ENCODE data around the gene GPX4. TPM values are rescaled to one million over a fixed set of nuclear protein-coding genes. Genes with fewer than 3 reads are reported as not detected.
A peak's percentile ranks its signal among the peaks of the same experiment; 100 is the strongest.

The GPX4 gene
- total RNA-seq, 1 experiment from 2014 or later, result 355 TPM

GRCh38 chr19:1136201-1136600 is 32.4 kb downstream of the GPX4 start:
- no peaks in the 10 kb centered on the region for H3K9me3 Mint-ChIP-seq
- no peaks in the 10 kb centered on the region; the same call in 1 of the 2 replicates for H3K79me2 ChIP-seq (ENCODE audit: insufficient read depth, low read length)

More at GRCh38 chr19:1136201-1136600, 32.4 kb downstream of the GPX4 start:
- no peak overlapping the region for H3K4ac ChIP-seq (ENCODE audit: low read depth, low read length)
- H3K9ac ChIP-seq (ENCODE audit: extremely low read depth, insufficient read length, low read length), result no peak overlapping the region
- H2BK15ac ChIP-seq (ENCODE audit: low read depth, low read length), result no peak overlapping the region
- H3K23ac ChIP-seq (ENCODE audit: insufficient read length, low read depth, low read length), result no peak overlapping the region
- H4K91ac ChIP-seq (ENCODE audit: insufficient read length, low read depth, low read length), result no peak overlapping the region
- H4K20me1 ChIP-seq (ENCODE audit: control insufficient read depth, insufficient read depth, insufficient read length), result no peaks in the 10 kb centered on the region
- H2AK5ac ChIP-seq (ENCODE audit: insufficient read length, low read length), result no peak overlapping the region
- H2BK12ac ChIP-seq (ENCODE audit: insufficient read length, low read depth, low read length), result no peak overlapping the region
- no peak overlapping the region for H4K5ac ChIP-seq (ENCODE audit: insufficient read length, low read depth, low read length)
- H3K56ac ChIP-seq (ENCODE audit: insufficient read length, low read depth, low read length), result no peak overlapping the region
- no peak overlapping the region for H2AFZ ChIP-seq (ENCODE audit: low read length)
- H4K8ac ChIP-seq (replicated peaks; ENCODE audit: insufficient read length, low read depth, low read length), result no peak overlapping the region
- Mint-ChIP-seq H3K27ac (peak overlapping the region in 2 of 3 experiments; percentile 87 to 93; a peak in 2 of 7 replicates), H3K4me3 (no peak overlapping the region; a peak in 1 of 5 replicates), H3K27me3 (ENCODE audit: low read depth) (no peaks in the 10 kb centered on the region), H3K4me1 (peaks cover 4 to 11% of the 10 kb centered on the region in 2 experiments), H3K36me3 (ENCODE audit: insufficient read depth in 1 of 3, low read depth in 3 of 3) (peaks cover 4 to 19% (median 12%) of the 10 kb centered on the region in 3 experiments; a peak in 6 of 7 replicates)
- H2BK5ac ChIP-seq (ENCODE audit: insufficient read length, low read length), result no peak overlapping the region
- H3K4me2 ChIP-seq (ENCODE audit: insufficient read depth, insufficient read length, low read length), result no peak overlapping the region
- DNase-seq, result no peak
- no peaks in the 10 kb centered on the region for H3K79me1 ChIP-seq (ENCODE audit: insufficient read depth, low read depth, low read length, poor library complexity, severe bottlenecking)
- no peaks in the 10 kb centered on the region for H3K9me3 ChIP-seq (ENCODE audit: control insufficient read depth, low read depth, low read length)
- H3K27me3 ChIP-seq (ENCODE audit: insufficient read depth, low read length), result no peaks in the 10 kb centered on the region
- no peak overlapping the region for H3K18ac ChIP-seq (ENCODE audit: insufficient read length, low read depth, low read length)
- no peak overlapping the region for H3K27ac ChIP-seq (ENCODE audit: insufficient read length, low read depth, low read length)
- no peaks in the 10 kb centered on the region; the same call in 1 of the 2 replicates for H3K4me1 ChIP-seq (ENCODE audit: insufficient read depth, low read length)
- H2BK20ac ChIP-seq (ENCODE audit: low read depth, low read length, poor library complexity, severe bottlenecking), result no peak overlapping the region
- no peak overlapping the region for H3T11ph ChIP-seq (ENCODE audit: low read length)
- WGBS (ENCODE audit: extremely low coverage, insufficient read length, low lambda C conversion rate), result no CpG with 5 or more reads among the region's 12 CpGs
- H2BK120ac ChIP-seq (ENCODE audit: low read depth, low read length, poor library complexity, severe bottlenecking), result no peak overlapping the region
- no peaks in the 10 kb centered on the region for H3K23me2 ChIP-seq (ENCODE audit: insufficient read length, low read depth, low read length, poor library complexity, severe bottlenecking)
- TF ChIP-seq CTCF (conservative IDR thresholded peaks at IDR 0.05), result no peak
- H3K14ac ChIP-seq (ENCODE audit: insufficient read depth, low read length), result no peak overlapping the region
